HepG2 (cell line): ENCODE data around the gene COX14. TPM values are rescaled to one million over a fixed set of nuclear protein-coding genes. Genes with fewer than 3 reads are reported as not detected.

ENCODE experiments used
- DRAP1 ChIP-seq: IDR thresholded peaks from 2 replicates; pipeline ENCODE4 v1.6.1; 2016; ENCODE audit warnings: missing genetic modification reagents, missing compliant biosample characterization
- KAT8 ChIP-seq: IDR thresholded peaks from 2 replicates; pipeline ENCODE4 v1.6.1; 2016; ENCODE audit warnings: missing genetic modification reagents, missing compliant biosample characterization
- KLF16 ChIP-seq, 2 experiments: sonication (generic) in 1 of 2; formaldehyde crosslinking in 1 of 2; IDR thresholded peaks; 2 replicates each; pipeline versions ENCODE4 v1.6.1 to v1.8.0; 2016 to 2023; ENCODE audit warnings: missing genetic modification reagents in 2 of 2, missing compliant biosample characterization in 1 of 2
- MXI1 ChIP-seq: IDR thresholded peaks from 3 replicates; pipeline ENCODE4 v1.6.1; 2012; ENCODE audit warnings: low read depth, low read length, inconsistent platforms, borderline replicate concordance
- NAIF1 ChIP-seq: sonication (generic); formaldehyde crosslinking; IDR thresholded peaks from 2 replicates; pipeline ENCODE4 v1.5.0; 2020; ENCODE audit warnings: mild to moderate bottlenecking, missing genetic modification reagents, borderline replicate concordance
- SRSF1 ChIP-seq: fragments of 200-400 bp; formaldehyde crosslinking; optimal IDR thresholded peaks from 2 replicates; pipeline ENCODE3; 2017; ENCODE audit warnings: mild to moderate bottlenecking, low read depth, low read length, moderate library complexity
- TAF1 ChIP-seq: sonication (generic); formaldehyde crosslinking; IDR thresholded peaks from 2 replicates; pipeline ENCODE4 v1.4.0; 2020; ENCODE audit warnings: missing genetic modification reagents
- TCF7 ChIP-seq: sonication (generic); IDR thresholded peaks from 2 replicates; pipeline ENCODE4 v1.6.1; 2016; ENCODE audit warnings: antibody characterized with exemption, low read depth
- TEAD2 ChIP-seq: sonication (generic); formaldehyde crosslinking; IDR thresholded peaks from 2 replicates; pipeline ENCODE4 v1.9.0; 2021; ENCODE audit warnings: missing genetic modification reagents
- ZNF282 ChIP-seq: fragments of 450-650 bp; IDR thresholded peaks from 2 replicates; pipeline ENCODE4 v1.6.1; 2018; ENCODE audit not compliant: partially characterized antibody
- ZNF326 ChIP-seq: sonication (generic); formaldehyde crosslinking; IDR thresholded peaks from 2 replicates; pipeline ENCODE4 v1.4.0; 2020; ENCODE audit warnings: missing genetic modification reagents, borderline replicate concordance
- ZNF333 ChIP-seq: sonication (generic); formaldehyde crosslinking; IDR thresholded peaks from 2 replicates; pipeline ENCODE4 v1.4.0; 2020; ENCODE audit warnings: mild to moderate bottlenecking, missing genetic modification reagents, borderline replicate concordance
- ZZZ3 ChIP-seq: sonication (generic); formaldehyde crosslinking; IDR thresholded peaks from 2 replicates; pipeline ENCODE4 v1.4.0; 2020; ENCODE audit warnings: missing genetic modification reagents, mild to moderate bottlenecking, borderline replicate concordance
- polyA plus RNA-seq, 8 experiments: library from polyadenylated mRNA; depleted of rRNA in 3 of 8; stranded (reverse) in 7 of 8; unstranded in 1 of 8; fragments of >200 nt; fragmentation: Illumina TruSeq in 4 of 8; extraction: Trizol in 4 of 8; gene quantifications; 2 replicates each; pipeline versions ENCODE4 v1.2.1 to v1.2.3, GENCODE V29; 2011 to 2016; ENCODE audit warnings: low read depth in 4 of 8, missing spikeins in 1 of 8, mixed read lengths in 1 of 8; ENCODE audit not compliant: insufficient read depth in 1 of 8
- total RNA-seq, 5 experiments: library from RNA; depleted of rRNA; stranded (reverse); fragments of >200 nt; fragmentation: Illumina TruSeq; extraction: Trizol; gene quantifications; 2 replicates each; pipeline ENCODE4 v1.2.3, GENCODE V29; 2016; ENCODE audit warnings: low read depth in 1 of 5
- TF ChIP-seq, protein P1 (sequence below): IDR thresholded peaks from 2 replicates; pipeline ENCODE4 v1.6.1; 2012; ENCODE audit warnings: inconsistent platforms
- TF ChIP-seq, protein P2 (sequence below): sonication (generic); formaldehyde crosslinking; IDR thresholded peaks from 2 replicates; pipeline ENCODE4 v1.4.0; 2020; ENCODE audit warnings: missing genetic modification reagents
- TF ChIP-seq, protein P3 (sequence below): sonication (generic); formaldehyde crosslinking; IDR thresholded peaks from one replicate; pipeline ENCODE4 v1.5.1; 2020; ENCODE audit warnings: mild to moderate bottlenecking, missing genetic modification reagents; ENCODE audit errors: not compliant biosample characterization
- TF ChIP-seq, protein P4 (sequence below): sonication (generic); formaldehyde crosslinking; IDR thresholded peaks from 2 replicates; pipeline ENCODE4 v1.8.1; 2023; ENCODE audit warnings: mild to moderate bottlenecking, inconsistent platforms, moderate library complexity, missing genetic modification reagents, borderline replicate concordance

Gene COX14
- total and polyA plus RNA-seq, 2 of the 13 experiments (the other 11 are each of a cell fraction or from before 2014, with no cell fraction given) = 53.0 to 71.6 TPM

DNA sequence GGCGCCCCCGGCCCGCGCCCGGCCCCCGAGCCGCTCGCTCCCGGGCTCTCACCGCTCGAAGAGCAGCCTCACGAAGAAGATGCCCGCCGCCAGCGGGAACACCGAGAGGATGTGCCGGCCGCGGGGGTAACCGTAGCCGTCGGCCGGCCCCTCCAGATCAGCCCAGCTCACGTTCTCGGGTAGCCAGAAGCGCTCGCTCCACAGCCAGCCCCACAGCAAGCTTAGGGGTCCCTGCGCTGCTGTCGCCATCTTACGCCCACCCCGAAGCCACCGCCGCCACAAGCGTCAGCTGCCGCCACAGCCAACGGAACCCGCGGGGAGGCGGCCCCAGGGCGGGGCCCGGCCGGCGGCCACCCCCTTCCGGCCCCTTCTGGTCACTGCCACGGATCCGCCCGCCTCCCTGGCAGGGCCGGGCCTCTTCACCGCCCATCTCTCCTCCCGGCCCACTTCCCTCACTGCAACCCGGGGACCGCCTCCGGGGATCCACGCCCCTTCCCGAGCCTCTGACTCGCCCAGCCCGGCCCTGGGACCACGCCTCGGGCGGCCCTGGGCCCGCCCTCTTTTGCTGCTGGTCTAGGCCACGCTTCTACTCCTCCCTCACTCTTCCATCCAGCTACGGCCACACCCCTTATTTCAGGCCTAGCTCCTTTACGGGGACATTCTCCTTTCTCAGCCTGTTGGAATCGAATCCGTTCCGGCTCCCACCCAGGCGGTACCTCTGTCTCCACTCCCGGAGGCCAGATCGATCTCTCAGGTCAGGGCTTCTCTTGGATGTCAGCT is 55.2 kb downstream of the COX14 start, which contains the start of gene CERS5 (continued):
- TF ChIP-seq, protein P1, sequence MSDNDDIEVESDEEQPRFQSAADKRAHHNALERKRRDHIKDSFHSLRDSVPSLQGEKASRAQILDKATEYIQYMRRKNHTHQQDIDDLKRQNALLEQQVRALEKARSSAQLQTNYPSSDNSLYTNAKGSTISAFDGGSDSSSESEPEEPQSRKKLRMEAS = peak; percentile 42; the same call in 1 of the 2 replicates
- TF ChIP-seq ZNF326 (CRISPR knock-in tag) = no peak
- TF ChIP-seq SRSF1 = peak; percentile 60
- TF ChIP-seq ZNF333 = no peak
- TF ChIP-seq, protein P2, sequence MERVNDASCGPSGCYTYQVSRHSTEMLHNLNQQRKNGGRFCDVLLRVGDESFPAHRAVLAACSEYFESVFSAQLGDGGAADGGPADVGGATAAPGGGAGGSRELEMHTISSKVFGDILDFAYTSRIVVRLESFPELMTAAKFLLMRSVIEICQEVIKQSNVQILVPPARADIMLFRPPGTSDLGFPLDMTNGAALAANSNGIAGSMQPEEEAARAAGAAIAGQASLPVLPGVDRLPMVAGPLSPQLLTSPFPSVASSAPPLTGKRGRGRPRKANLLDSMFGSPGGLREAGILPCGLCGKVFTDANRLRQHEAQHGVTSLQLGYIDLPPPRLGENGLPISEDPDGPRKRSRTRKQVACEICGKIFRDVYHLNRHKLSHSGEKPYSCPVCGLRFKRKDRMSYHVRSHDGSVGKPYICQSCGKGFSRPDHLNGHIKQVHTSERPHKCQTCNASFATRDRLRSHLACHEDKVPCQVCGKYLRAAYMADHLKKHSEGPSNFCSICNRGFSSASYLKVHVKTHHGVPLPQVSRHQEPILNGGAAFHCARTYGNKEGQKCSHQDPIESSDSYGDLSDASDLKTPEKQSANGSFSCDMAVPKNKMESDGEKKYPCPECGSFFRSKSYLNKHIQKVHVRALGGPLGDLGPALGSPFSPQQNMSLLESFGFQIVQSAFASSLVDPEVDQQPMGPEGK = peak; percentile 53; the same call in 1 of the 2 replicates
- peak; percentile 84 for TF ChIP-seq TAF1 (CRISPR knock-in tag)
- TF ChIP-seq TEAD2 (CRISPR knock-in tag) = no peak
- TF ChIP-seq KLF16 (CRISPR knock-in tag; IDR thresholded peaks at IDR 0.05) = peak in 1 of 2 experiments; percentile 64; a peak in 1 of 4 replicates
- TF ChIP-seq NAIF1 (CRISPR knock-in tag) = no peak
- TF ChIP-seq ZNF282 = no peak
- TF ChIP-seq KAT8 (CRISPR knock-in tag) = peak; percentile 83
- TF ChIP-seq, protein P3, sequence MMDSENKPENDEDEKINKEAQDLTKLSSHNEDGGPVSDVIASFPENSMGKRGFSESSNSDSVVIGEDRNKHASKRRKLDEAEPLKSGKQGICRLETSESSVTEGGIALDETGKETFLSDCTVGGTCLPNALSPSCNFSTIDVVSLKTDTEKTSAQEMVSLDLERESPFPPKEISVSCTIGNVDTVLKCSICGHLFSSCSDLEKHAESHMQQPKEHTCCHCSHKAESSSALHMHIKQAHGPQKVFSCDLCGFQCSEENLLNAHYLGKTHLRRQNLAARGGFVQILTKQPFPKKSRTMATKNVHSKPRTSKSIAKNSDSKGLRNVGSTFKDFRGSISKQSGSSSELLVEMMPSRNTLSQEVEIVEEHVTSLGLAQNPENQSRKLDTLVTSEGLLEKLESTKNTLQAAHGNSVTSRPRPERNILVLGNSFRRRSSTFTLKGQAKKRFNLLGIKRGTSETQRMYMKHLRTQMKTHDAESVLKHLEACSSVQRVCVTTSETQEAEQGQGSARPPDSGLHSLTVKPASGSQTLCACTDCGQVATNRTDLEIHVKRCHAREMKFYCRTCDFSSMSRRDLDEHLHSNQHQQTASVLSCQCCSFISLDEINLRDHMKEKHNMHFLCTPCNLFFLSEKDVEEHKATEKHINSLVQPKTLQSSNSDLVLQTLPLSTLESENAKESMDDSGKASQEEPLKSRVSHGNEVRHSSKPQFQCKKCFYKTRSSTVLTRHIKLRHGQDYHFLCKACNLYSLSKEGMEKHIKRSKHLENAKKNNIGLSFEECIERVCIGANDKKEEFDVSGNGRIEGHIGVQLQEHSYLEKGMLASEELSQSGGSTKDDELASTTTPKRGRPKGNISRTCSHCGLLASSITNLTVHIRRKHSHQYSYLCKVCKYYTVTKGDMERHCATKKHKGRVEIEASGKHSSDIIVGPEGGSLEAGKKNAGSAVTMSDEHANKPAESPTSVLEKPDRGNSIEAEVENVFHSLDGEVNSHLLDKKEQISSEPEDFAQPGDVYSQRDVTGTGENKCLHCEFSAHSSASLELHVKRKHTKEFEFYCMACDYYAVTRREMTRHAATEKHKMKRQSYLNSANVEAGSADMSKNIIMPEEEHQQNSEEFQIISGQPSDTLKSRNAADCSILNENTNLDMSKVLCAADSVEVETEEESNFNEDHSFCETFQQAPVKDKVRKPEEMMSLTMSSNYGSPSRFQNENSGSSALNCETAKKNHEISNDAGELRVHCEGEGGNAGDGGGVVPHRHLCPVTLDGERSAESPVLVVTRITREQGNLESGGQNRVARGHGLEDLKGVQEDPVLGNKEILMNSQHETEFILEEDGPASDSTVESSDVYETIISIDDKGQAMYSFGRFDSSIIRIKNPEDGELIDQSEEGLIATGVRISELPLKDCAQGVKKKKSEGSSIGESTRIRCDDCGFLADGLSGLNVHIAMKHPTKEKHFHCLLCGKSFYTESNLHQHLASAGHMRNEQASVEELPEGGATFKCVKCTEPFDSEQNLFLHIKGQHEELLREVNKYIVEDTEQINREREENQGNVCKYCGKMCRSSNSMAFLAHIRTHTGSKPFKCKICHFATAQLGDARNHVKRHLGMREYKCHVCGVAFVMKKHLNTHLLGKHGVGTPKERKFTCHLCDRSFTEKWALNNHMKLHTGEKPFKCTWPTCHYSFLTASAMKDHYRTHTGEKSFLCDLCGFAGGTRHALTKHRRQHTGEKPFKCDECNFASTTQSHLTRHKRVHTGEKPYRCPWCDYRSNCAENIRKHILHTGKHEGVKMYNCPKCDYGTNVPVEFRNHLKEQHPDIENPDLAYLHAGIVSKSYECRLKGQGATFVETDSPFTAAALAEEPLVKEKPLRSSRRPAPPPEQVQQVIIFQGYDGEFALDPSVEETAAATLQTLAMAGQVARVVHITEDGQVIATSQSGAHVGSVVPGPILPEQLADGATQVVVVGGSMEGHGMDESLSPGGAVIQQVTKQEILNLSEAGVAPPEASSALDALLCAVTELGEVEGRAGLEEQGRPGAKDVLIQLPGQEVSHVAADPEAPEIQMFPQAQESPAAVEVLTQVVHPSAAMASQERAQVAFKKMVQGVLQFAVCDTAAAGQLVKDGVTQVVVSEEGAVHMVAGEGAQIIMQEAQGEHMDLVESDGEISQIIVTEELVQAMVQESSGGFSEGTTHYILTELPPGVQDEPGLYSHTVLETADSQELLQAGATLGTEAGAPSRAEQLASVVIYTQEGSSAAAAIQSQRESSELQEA (CRISPR knock-in tag) = no peak
- TF ChIP-seq TCF7 = no peak
- TF ChIP-seq, protein P4, sequence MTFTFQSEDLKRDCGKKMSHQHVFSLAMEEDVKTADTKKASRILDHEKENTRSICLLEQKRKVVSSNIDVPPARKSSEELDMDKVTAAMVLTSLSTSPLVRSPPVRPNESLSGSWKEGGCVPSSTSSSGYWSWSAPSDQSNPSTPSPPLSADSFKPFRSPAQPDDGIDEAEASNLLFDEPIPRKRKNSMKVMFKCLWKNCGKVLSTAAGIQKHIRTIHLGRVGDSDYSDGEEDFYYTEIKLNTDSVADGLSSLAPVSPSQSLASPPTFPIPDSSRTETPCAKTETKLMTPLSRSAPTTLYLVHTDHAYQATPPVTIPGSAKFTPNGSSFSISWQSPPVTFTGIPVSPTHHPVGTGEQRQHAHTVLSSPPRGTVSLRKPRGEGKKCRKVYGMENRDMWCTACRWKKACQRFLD (CRISPR knock-in tag) = no peak
- peak; percentile 92; the same call in 2 of the 3 replicates for TF ChIP-seq MXI1
- TF ChIP-seq DRAP1 (CRISPR knock-in tag) = peak; percentile 80; the same call in 1 of the 2 replicates
- TF ChIP-seq ZZZ3 = no peak; the same call in 1 of the 2 replicates
